ENCODE measurements around the gene ASPRV1. TPM values are rescaled to one million over a fixed set of nuclear protein-coding genes. Genes with fewer than 3 reads are reported as not detected.

Gene ASPRV1
- total RNA-seq, 2 experiments from 2014 or later: 0.81 to 0.96 TPM

DNA sequence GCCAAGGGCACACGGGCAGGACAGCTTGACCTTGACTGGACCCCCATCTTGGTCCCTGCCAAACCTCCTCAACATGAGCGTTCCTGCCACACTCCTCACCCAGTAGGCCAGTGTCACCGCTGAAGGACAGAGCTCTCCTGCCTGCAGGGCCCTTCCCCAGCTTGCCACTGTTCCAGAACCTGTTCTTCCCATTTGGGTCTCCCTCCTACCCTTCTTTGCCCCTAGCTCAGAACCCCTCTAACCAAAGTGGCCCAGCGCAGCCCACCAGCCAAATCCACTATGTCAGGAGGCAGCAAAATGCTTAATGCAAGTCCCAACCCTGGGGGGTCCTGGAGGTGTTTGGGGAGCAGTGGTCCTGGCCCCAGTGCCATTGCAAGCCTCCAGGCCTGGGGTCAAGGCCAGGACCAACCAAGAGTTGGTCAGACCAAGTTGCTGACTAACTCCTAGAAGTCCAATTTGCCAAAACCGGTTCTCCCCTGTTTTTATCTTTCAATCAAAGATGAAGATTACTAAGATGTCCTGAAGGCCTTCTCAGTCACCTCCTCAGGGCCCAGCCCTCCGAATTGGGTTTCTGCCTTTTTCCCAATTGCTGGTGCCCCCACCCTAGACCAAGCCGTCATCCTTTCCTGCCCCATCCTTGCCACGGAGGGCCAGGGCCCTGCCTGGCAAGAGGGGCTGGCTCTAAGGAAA lies 4.5 kb upstream of the ASPRV1 start:
- intact Hi-C loops (cut with DNase I, micrococcal nuclease): no loop called here
- Mint-ChIP-seq H3K9me3 (no peaks in the 10 kb centered on the region), H3K4me1 (ENCODE audit: low read depth) (no peaks in the 10 kb centered on the region), H3K4me3 (no peak overlapping the region), H3K27me3 (no peaks in the 10 kb centered on the region), H3K27ac (no peak overlapping the region), H3K36me3 (ENCODE audit: low read depth) (no peaks in the 10 kb centered on the region)
- Histone ChIP-seq H3K4me1 (ENCODE audit: insufficient read depth, low read length) (peaks cover 5% of the 10 kb centered on the region), H3K27ac (ENCODE audit: low read depth in 1 of 2, low read length in 2 of 2) (no peak overlapping the region), H3K4me3 (ENCODE audit: low read length) (no peak overlapping the region), H3K36me3 (ENCODE audit: insufficient read depth, low read length) (no peaks in the 10 kb centered on the region), H3K9me3 (ENCODE audit: control insufficient read depth in 1 of 2, insufficient read depth in 1 of 2, low read length in 2 of 2) (no peaks in the 10 kb centered on the region), H3K27me3 (ENCODE audit: control insufficient read depth in 1 of 2, insufficient read depth in 2 of 2, low read length in 2 of 2) (no peaks in the 10 kb centered on the region)
- no peak for DNase-seq
- ChIA-PET POLR2A (interaction anchor here (0.7 to 1.0 kb wide), 2 partner anchors 10 to 327 kb away, joined by 3 read pairs; partner anchors contain the start of gene SNRPG), CTCF (no interaction called here)
- no peak for ATAC-seq (ENCODE audit: poor library complexity)
- TF ChIP-seq, protein P1, sequence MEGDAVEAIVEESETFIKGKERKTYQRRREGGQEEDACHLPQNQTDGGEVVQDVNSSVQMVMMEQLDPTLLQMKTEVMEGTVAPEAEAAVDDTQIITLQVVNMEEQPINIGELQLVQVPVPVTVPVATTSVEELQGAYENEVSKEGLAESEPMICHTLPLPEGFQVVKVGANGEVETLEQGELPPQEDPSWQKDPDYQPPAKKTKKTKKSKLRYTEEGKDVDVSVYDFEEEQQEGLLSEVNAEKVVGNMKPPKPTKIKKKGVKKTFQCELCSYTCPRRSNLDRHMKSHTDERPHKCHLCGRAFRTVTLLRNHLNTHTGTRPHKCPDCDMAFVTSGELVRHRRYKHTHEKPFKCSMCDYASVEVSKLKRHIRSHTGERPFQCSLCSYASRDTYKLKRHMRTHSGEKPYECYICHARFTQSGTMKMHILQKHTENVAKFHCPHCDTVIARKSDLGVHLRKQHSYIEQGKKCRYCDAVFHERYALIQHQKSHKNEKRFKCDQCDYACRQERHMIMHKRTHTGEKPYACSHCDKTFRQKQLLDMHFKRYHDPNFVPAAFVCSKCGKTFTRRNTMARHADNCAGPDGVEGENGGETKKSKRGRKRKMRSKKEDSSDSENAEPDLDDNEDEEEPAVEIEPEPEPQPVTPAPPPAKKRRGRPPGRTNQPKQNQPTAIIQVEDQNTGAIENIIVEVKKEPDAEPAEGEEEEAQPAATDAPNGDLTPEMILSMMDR (IDR thresholded peaks at IDR 0.05): no peak

DNA sequence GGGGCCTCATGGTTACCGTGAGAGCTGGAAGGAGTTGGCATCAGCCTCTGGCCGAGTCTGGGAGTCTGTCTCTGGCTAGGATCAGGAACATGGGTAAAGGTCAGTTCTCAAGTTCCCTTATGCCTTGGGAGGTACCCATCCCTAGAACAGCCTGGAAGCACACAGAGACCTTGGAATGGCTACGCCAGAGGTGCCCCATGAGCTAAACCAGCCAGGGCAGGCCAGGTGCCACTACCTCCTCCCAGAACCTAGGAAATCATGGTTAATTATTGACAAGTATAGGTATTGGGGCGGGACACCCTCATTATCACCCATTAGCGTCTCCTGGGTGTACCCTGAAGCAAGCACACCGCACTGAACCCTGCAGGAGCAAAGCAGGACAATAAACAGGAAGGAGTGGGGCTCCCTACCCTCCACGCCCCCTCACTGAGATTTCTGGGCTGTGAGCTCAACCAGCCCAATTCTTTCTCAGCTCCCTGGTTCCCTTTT lies 3.0 kb upstream of the ASPRV1 start:
- no peaks in the 10 kb centered on the region for H3K9me3 ChIP-seq (ENCODE audit: control insufficient read depth in 1 of 2, insufficient read depth in 1 of 2, low read length in 2 of 2)
- H3K36me3 ChIP-seq (ENCODE audit: insufficient read depth, low read length): no peaks in the 10 kb centered on the region
- Mint-ChIP-seq H3K9me3 (no peaks in the 10 kb centered on the region), H3K36me3 (ENCODE audit: low read depth) (no peaks in the 10 kb centered on the region), H3K27ac (no peak overlapping the region), H3K4me3 (no peak overlapping the region), H3K4me1 (ENCODE audit: low read depth) (no peaks in the 10 kb centered on the region), H3K27me3 (peaks cover 7% of the 10 kb centered on the region)
- intact Hi-C loops (cut with DNase I, micrococcal nuclease): no loop called here
- no peaks in the 10 kb centered on the region for H3K27me3 ChIP-seq (ENCODE audit: control insufficient read depth in 1 of 2, insufficient read depth in 2 of 2, low read length in 2 of 2)
- H3K4me1 ChIP-seq (ENCODE audit: insufficient read depth, low read length): peaks cover 5% of the 10 kb centered on the region
- TF ChIP-seq, protein P1 (IDR thresholded peaks at IDR 0.05): no peak
- ChIA-PET CTCF (no interaction called here), POLR2A (interaction anchor here (1.1 to 2.1 kb wide), 2 partner anchors 18 to 50 kb away, joined by 3 to 5 read pairs; partner anchors contain the start of gene MXD1)
- DNase-seq (no peak), ATAC-seq (ENCODE audit: poor library complexity) (no peak)
- H3K27ac ChIP-seq (ENCODE audit: low read depth in 1 of 2, low read length in 2 of 2): no peak overlapping the region
- H3K4me3 ChIP-seq (ENCODE audit: low read length): no peak overlapping the region

DNA sequence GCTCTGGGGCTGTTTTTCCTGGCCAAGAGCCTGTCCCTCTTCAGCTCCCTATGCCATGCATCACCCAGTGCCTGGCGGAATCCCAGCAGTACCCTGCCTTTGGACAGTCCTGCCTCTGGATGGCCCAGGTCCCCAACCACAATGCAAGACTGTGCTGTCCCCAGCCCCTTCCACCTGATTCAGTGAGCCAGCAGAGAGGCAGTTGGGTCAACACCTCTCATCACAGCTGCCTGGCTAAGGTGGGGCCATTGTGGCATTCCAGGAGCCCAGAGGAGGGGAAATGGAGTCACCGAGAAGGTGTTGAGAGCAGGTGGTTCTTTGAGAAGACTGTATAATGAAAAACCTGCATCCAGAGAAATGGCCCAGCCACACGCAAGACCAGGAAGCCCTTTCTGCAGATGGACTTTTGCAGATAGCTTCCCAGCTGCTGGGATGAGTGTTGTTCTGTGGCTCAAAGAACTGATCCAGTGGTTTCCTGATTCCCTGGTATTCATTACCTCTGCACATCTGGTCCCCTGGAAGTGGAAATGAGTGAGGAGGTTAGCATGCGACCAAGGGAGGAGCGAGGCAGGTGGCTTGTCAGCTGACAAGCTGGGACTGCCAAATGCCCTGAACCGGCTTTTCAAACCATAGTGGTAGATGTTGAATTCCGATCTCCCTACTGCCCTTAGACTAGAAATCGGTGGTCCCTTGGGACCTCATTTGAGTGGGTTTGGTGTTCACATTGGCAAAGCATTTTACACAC lies 1.7 kb upstream of the ASPRV1 start:
- Mint-ChIP-seq H3K9me3 (no peaks in the 10 kb centered on the region), H3K4me1 (ENCODE audit: low read depth) (no peaks in the 10 kb centered on the region), H3K36me3 (ENCODE audit: low read depth) (no peaks in the 10 kb centered on the region), H3K27ac (no peak overlapping the region), H3K27me3 (peaks cover 8% of the 10 kb centered on the region), H3K4me3 (no peak overlapping the region)
- TF ChIP-seq, protein P1 (IDR thresholded peaks at IDR 0.05): no peak
- ATAC-seq (ENCODE audit: poor library complexity) (no peak), DNase-seq (no peak)
- H3K4me3 ChIP-seq (ENCODE audit: low read length): no peak overlapping the region
- H3K27ac ChIP-seq (ENCODE audit: low read depth in 1 of 2, low read length in 2 of 2): no peak overlapping the region
- H3K9me3 ChIP-seq (ENCODE audit: control insufficient read depth in 1 of 2, insufficient read depth in 1 of 2, low read length in 2 of 2): no peaks in the 10 kb centered on the region
- ChIA-PET CTCF (no interaction called here), POLR2A (interaction anchor here (2.1 kb wide), 1 partner anchor 49 kb away, joined by 5 read pairs; the partner anchor contains the start of gene MXD1)
- H3K36me3 ChIP-seq (ENCODE audit: insufficient read depth, low read length): no peaks in the 10 kb centered on the region
- H3K27me3 ChIP-seq (ENCODE audit: control insufficient read depth in 1 of 2, insufficient read depth in 2 of 2, low read length in 2 of 2): no peaks in the 10 kb centered on the region
- intact Hi-C loops (cut with DNase I, micrococcal nuclease): no loop called here
- peaks cover 6% of the 10 kb centered on the region for H3K4me1 ChIP-seq (ENCODE audit: insufficient read depth, low read length)
